Right lobe of liver (tissue), 6 donors: ENCODE measurements around the gene STAT4. TPM values are rescaled to one million over a fixed set of nuclear protein-coding genes. Genes with fewer than 3 reads are reported as not detected.

Source experiments
- ATAC-seq, 4 donors: fragments of 200-7000 bp; cut with Tn5 transposase; one replicate each; pipeline ENCODE4 v1.9.1; 2020; ENCODE audit warnings: mild to moderate bottlenecking in 4 of 4, moderate library complexity in 4 of 4
- DNase-seq, 3 donors: peaks; one replicate each; pipeline ENCODE4 v3.0.0-alpha.2; 2020
- H3K27ac ChIP-seq, 3 donors: fragments of 200-600 bp; one replicate each; pipeline ENCODE4 v1.8.0; 2022
- H3K27me3 ChIP-seq, 2 donors: fragments of 200-600 bp; one replicate each; pipeline ENCODE4 v1.8.0; 2022
- H3K36me3 ChIP-seq, 4 donors: fragments of 200-600 bp; sonication (generic) in 1 of 4; one replicate each; pipeline versions ENCODE4 v1.5.1 to v1.8.0; 2017 to 2022; ENCODE audit warnings: control low read depth in 1 of 4
- H3K4me1 ChIP-seq, 4 donors: fragments of 200-600 bp; sonication (generic) in 1 of 4; one replicate each; pipeline versions ENCODE4 v1.5.1 to v1.8.0; 2017 to 2022; ENCODE audit warnings: control low read depth in 1 of 4
- H3K4me3 ChIP-seq, 3 donors: fragments of 200-600 bp; one replicate each; pipeline ENCODE4 v1.8.0; 2022
- H3K9me3 ChIP-seq, 4 donors: fragments of 200-600 bp; sonication (generic) in 1 of 4; one replicate each; pipeline versions ENCODE4 v1.5.1 to v1.8.0; 2017 to 2022; ENCODE audit warnings: control low read depth in 1 of 4
- CTCF ChIP-seq, 4 donors: fragments of 200-600 bp in 3 of 4; fragments of 450-650 bp in 1 of 4; IDR thresholded peaks; one replicate each; pipeline versions ENCODE4 v1.5.1 to v1.8.0; 2016 to 2022; ENCODE audit warnings: antibody characterized with exemption in 4 of 4, mild to moderate bottlenecking in 2 of 4
- POLR2A ChIP-seq: fragments of 450-650 bp; IDR thresholded peaks from one replicate; pipeline ENCODE4 v1.6.1; 2017; ENCODE audit warnings: antibody characterized with exemption, mild to moderate bottlenecking
- WGBS: methylation state at CpG from one replicate; pipeline ENCODE4 v1.1.6; 2018; ENCODE audit warnings: low coverage, low lambda C conversion rate; ENCODE audit not compliant: insufficient coverage; ENCODE audit errors: missing lambda C conversion rate; 5-methylcytosine and 5-hydroxymethylcytosine counted together
- intact Hi-C, 2 donors: fragments of 100-400 bp; cut with DNase I; formaldehyde crosslinking; loops; one replicate each; pipeline versions ENCODE4 v1.11.2 to v1.14.1; 2022
- total RNA-seq, 6 experiments: library from RNA; depleted of rRNA in 2 of 6; stranded (reverse); fragments of >200 nt in 2 of 6; fragmentation: NEBNext Ultra II Directional in 3 of 6; extraction: Animal tissue kit (Norgen Biotek cat#: 25700) in 3 of 6; gene quantifications; one replicate each; pipeline versions ENCODE4 v1.1.0 to v1.2.4, GENCODE V29; 2016 to 2023
- donor health status: DM: no; HTN: yes; CAD: no.
- donor health status: DM: no; HTN: no; CAD: no.
- donor health status: DM: no; HTN: no; CAD: no.
- donor health status: DM: no; HTN: yes; CAD: no.
- donor health status: DM: no; HTN: yes; CAD: no.

Gene STAT4
- total RNA-seq, 6 experiments from 2014 or later = 0.90 to 6.1 (median 3.2) TPM

GRCh38 chr2:191153716-191154115 lies 2.9 kb upstream of the STAT4 start:
- Histone ChIP-seq H3K36me3 (no peaks in the 10 kb centered on the region), H3K27ac (no peak overlapping the region), H3K4me3 (no peak overlapping the region), H3K27me3 (no peaks in the 10 kb centered on the region), H3K4me1 (peaks cover 0 to 7% (median 0%) of the 10 kb centered on the region in 4 donors), H3K9me3 (no peaks in the 10 kb centered on the region)
- intact Hi-C loops = loop anchor here in 1 of 2 donors (10.0 kb wide), 1 partner anchor 99 kb away; no protein-coding TSS in a partner anchor
- no peak for TF ChIP-seq CTCF (IDR thresholded peaks at IDR 0.05)
- no peak for TF ChIP-seq POLR2A
- no peak for ATAC-seq
- WGBS = 92% methylated on average over 2 of the region's 2 CpGs
- no peak for DNase-seq

DNA sequence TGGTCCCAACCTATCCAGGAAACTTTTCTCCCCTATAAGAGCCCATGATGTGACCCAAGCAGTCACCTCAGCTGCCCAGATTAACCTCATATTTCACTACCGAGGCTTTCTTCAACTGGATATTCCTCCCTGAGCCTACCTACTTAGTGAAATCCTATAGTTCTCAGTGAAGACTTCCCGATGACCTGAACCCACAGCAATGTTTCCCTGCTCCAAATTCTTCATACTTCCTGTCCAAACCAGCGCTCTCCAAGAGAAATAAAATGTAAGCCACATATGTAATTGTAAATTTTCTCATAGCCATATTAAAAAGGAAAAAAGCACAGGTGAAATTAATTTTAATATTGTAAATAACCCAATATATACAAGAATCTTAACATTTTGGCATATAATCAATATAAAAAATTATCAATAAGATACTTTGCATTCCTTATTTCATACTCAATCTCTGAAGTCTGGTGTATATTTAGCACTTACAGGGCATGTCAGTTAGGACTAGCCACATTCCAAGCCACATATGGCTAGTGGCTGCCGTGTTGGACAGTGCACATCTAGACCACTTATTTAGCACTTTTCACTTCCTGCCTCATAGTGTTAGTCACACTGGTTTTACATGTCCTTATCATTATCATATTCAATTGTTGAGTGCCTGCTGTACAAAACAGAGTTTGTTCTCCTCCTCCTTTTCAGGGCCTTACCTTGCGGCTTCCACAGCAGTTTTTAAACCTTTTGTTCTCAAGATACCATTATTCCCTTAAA lies 1.9 kb upstream of the STAT4 start:
- DNase-seq (no peak), ATAC-seq (peak; percentile 24 to 45 (median 34))
- H3K9me3 ChIP-seq = no peaks in the 10 kb centered on the region
- no peaks in the 10 kb centered on the region for H3K36me3 ChIP-seq
- no peak overlapping the region for H3K4me3 ChIP-seq
- no peak for TF ChIP-seq POLR2A
- no peak for TF ChIP-seq CTCF (IDR thresholded peaks at IDR 0.05)
- H3K27me3 ChIP-seq = no peaks in the 10 kb centered on the region
- H3K4me1 ChIP-seq = peaks cover 0 to 7% (median 0%) of the 10 kb centered on the region in 4 donors
- intact Hi-C loops = loop anchor here in 1 of 2 donors (10.0 kb wide), 1 partner anchor 98 kb away; no protein-coding TSS in a partner anchor
- H3K27ac ChIP-seq = no peak overlapping the region
- WGBS = 66% methylated on average over 5 of the region's 5 CpGs

DNA sequence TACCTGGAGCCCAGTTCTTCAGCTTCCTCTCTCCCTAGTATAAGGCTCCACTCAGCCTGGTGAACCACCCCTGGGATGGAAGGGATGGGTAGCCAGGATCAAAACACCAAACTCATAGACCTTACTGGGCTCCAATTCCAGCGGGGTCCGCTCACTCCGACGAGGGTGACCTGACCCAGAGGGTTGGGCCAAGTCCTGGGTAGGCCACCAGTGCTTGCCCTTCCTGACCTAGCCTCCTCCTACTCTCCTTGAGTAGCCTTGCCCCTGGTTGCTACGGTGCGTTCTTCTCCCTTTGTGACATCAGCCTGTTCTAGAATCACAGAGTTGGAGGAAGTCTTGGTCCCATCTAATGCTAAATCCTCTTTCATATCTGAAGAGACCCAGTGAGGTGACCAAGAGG lies 537 bp upstream of the STAT4 start:
- Histone ChIP-seq H3K4me3 (peak overlapping the region in 1 of 3 donors; percentile 61), H3K4me1 (peaks cover 0 to 7% (median 0%) of the 10 kb centered on the region in 4 donors), H3K27ac (peak overlapping the region in 1 of 3 donors; percentile 26), H3K36me3 (no peaks in the 10 kb centered on the region), H3K27me3 (no peaks in the 10 kb centered on the region), H3K9me3 (no peaks in the 10 kb centered on the region)
- 79% methylated on average over 4 of the region's 6 CpGs for WGBS
- intact Hi-C loops = loop anchor here in 1 of 2 donors (10.0 kb wide), 1 partner anchor 97 kb away; no protein-coding TSS in a partner anchor
- ATAC-seq = peak; percentile 4 to 12 (median 6)
- DNase-seq = no peak
- TF ChIP-seq POLR2A = no peak

- DNase-seq = no peak
- intact Hi-C loops = loop anchor here in 1 of 2 donors (10.0 kb wide), 1 partner anchor 95 kb away; no protein-coding TSS in a partner anchor
- TF ChIP-seq CTCF (IDR thresholded peaks at IDR 0.05) (no peak), POLR2A (no peak)
- ATAC-seq = peak; percentile 31 to 66 (median 44)
- H3K9me3 ChIP-seq = no peaks in the 10 kb centered on the region
- peaks cover 0 to 7% (median 0%) of the 10 kb centered on the region in 4 donors for H3K4me1 ChIP-seq
- no peaks in the 10 kb centered on the region for H3K27me3 ChIP-seq
- peak overlapping the region; percentile 45 to 61 (median 58) for H3K4me3 ChIP-seq
- no peaks in the 10 kb centered on the region for H3K36me3 ChIP-seq
- peak overlapping the region; percentile 5 to 45 (median 41) for H3K27ac ChIP-seq
- WGBS = 2% methylated on average over 10 of the region's 10 CpGs
Observed at GRCh38 chr2:191150230-191150599, 579 bp downstream of the STAT4 start.

GRCh38 chr2:191149391-191149790 lies 1.4 kb downstream of the STAT4 start:
- no peak for TF ChIP-seq POLR2A
- TF ChIP-seq CTCF (IDR thresholded peaks at IDR 0.05) = no peak
- Histone ChIP-seq H3K9me3 (no peaks in the 10 kb centered on the region), H3K36me3 (no peaks in the 10 kb centered on the region), H3K4me3 (no peak overlapping the region), H3K4me1 (peaks cover 0 to 7% (median 0%) of the 10 kb centered on the region in 4 donors), H3K27ac (no peak overlapping the region), H3K27me3 (no peaks in the 10 kb centered on the region)
- DNase-seq = no peak
- ATAC-seq = no peak
- WGBS = 81% methylated on average over 4 of the region's 4 CpGs
- intact Hi-C loops = no loop called here
